ENCODE measurements around the gene CLIC5.

DNA sequence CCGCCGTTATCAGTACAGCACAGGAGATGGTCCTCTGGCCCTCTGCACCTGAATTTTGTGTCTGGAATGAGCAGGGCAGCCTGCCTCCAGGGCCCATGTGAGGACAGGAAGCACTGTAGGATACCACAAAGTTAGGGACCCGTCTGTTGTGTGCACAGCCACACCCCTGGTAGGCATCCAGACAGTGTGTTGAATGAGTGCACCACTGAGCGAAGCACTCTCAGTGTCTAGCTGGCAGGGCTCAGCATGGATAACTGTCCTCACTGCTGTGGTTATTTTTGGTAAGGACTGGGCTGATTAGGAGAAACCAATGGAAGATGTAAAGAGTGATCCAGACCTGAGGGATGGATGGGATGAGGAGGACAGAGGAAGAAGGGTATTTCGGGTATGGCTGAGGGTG lies 178.7 kb downstream of the CLIC5 start:
- TF ChIP-seq, protein P1, sequence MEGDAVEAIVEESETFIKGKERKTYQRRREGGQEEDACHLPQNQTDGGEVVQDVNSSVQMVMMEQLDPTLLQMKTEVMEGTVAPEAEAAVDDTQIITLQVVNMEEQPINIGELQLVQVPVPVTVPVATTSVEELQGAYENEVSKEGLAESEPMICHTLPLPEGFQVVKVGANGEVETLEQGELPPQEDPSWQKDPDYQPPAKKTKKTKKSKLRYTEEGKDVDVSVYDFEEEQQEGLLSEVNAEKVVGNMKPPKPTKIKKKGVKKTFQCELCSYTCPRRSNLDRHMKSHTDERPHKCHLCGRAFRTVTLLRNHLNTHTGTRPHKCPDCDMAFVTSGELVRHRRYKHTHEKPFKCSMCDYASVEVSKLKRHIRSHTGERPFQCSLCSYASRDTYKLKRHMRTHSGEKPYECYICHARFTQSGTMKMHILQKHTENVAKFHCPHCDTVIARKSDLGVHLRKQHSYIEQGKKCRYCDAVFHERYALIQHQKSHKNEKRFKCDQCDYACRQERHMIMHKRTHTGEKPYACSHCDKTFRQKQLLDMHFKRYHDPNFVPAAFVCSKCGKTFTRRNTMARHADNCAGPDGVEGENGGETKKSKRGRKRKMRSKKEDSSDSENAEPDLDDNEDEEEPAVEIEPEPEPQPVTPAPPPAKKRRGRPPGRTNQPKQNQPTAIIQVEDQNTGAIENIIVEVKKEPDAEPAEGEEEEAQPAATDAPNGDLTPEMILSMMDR (conservative IDR thresholded peaks at IDR 0.05; ENCODE audit: low read length): no peak
- no peak for TF ChIP-seq EZH2phosphoT487 (IDR thresholded peaks at IDR 0.05; ENCODE audit: borderline replicate concordance, low read depth, low read length)
